Tibial nerve (tissue), 4 donors: ENCODE measurements around the gene WSCD2.

Source experiments
- CTCF ChIP-seq, 5 experiments: fragments of 200-600 bp in 3 of 5; fragments of 450-650 bp in 2 of 5; sonication (generic) in 3 of 5; IDR thresholded peaks; one replicate each; pipeline ENCODE4 v1.5.1; 2016 to 2019; ENCODE audit warnings: antibody characterized with exemption in 5 of 5, mild to moderate bottlenecking in 3 of 5, moderate library complexity in 2 of 5
- EP300 ChIP-seq, 2 donors: sonication (generic); formaldehyde crosslinking; IDR thresholded peaks; one replicate each; pipeline ENCODE4 v1.6.1; 2017; ENCODE audit warnings: antibody characterized with exemption in 2 of 2, mild to moderate bottlenecking in 1 of 2
- POLR2A ChIP-seq, 2 donors: fragments of 450-650 bp; IDR thresholded peaks; one replicate each; pipeline ENCODE4 v1.6.1; 2017; ENCODE audit warnings: antibody characterized with exemption in 2 of 2, mild to moderate bottlenecking in 2 of 2, moderate library complexity in 2 of 2

- TF ChIP-seq CTCF (IDR thresholded peaks at IDR 0.05), result no peak
- TF ChIP-seq EP300 (IDR thresholded peaks at IDR 0.05), result no peak
- TF ChIP-seq POLR2A (IDR thresholded peaks at IDR 0.05), result no peak
Observed at GRCh38 chr12:108248011-108248410, 118.9 kb downstream of the WSCD2 start.
